CD14-positive monocyte (primary cell): ENCODE results near the gene PPRC1. TPM values are rescaled to one million over a fixed set of nuclear protein-coding genes. Genes with fewer than 3 reads are reported as not detected.

Experiments
- DNase-seq, 3 donors: peaks; one replicate each; pipeline ENCODE4 v3.0.0-alpha.2; 2011 to 2022
- H2AFZ ChIP-seq: 2 replicates; pipeline ENCODE4 v1.6.0; 2012; ENCODE audit warnings: mild to moderate bottlenecking, low read depth, low read length, inconsistent platforms; ENCODE audit not compliant: insufficient read depth, poor library complexity, severe bottlenecking
- H3K27ac ChIP-seq, 2 donors: 1 replicate in 1 of 2; 2 replicates in 1 of 2; pipeline ENCODE4 v1.5.1; 2012 to 2013; ENCODE audit warnings: low read length in 2 of 2, control low read depth in 1 of 2, inconsistent platforms in 1 of 2, low read depth in 1 of 2, mild to moderate bottlenecking in 1 of 2
- H3K27me3 ChIP-seq, 2 donors: one replicate each; pipeline versions ENCODE4 v1.6.0 to v1.6.1; 2011 to 2013; ENCODE audit warnings: low read length in 2 of 2; ENCODE audit not compliant: control insufficient read depth in 2 of 2, insufficient read depth in 2 of 2
- H3K36me3 ChIP-seq, 2 donors: replicated peaks in 1 of 2; 1 replicate in 1 of 2; 2 replicates in 1 of 2; pipeline versions ENCODE4 v1.5.1 to v1.6.1; 2012 to 2013; ENCODE audit warnings: low read length in 2 of 2, control low read depth in 1 of 2, inconsistent platforms in 1 of 2, mild to moderate bottlenecking in 1 of 2; ENCODE audit not compliant: insufficient read depth in 2 of 2, control insufficient read depth in 1 of 2
- H3K4me1 ChIP-seq, 2 donors: 1 replicate in 1 of 2; 2 replicates in 1 of 2; pipeline versions ENCODE4 v1.5.1 to v1.6.1; 2012 to 2013; ENCODE audit warnings: low read length in 2 of 2, control low read depth in 1 of 2, inconsistent platforms in 1 of 2, mild to moderate bottlenecking in 1 of 2, moderate library complexity in 1 of 2; ENCODE audit not compliant: insufficient read depth in 2 of 2, control insufficient read depth in 1 of 2
- H3K4me2 ChIP-seq: replicated peaks from 2 replicates; pipeline ENCODE3; 2012; ENCODE audit warnings: low read length, moderate library complexity, mild to moderate bottlenecking; ENCODE audit not compliant: poor library complexity, severe bottlenecking; ENCODE audit errors: extremely low read depth
- H3K4me3 ChIP-seq, 3 experiments: fragments of 200-600 bp in 1 of 3; sonication (generic) in 1 of 3; replicated peaks in 1 of 3; 1 replicate in 2 of 3; 2 replicates in 1 of 3; pipeline ENCODE4 v1.5.1; 2011 to 2013; ENCODE audit warnings: low read length in 3 of 3, mild to moderate bottlenecking in 3 of 3, control low read depth in 2 of 3, low read depth in 2 of 3, inconsistent platforms in 1 of 3, moderate library complexity in 1 of 3
- H3K79me2 ChIP-seq: 2 replicates; pipeline ENCODE4 v1.6.0; 2012; ENCODE audit warnings: mild to moderate bottlenecking, control low read depth, inconsistent platforms, low read length, moderate library complexity; ENCODE audit not compliant: insufficient read depth
- H3K9ac ChIP-seq: 2 replicates; pipeline ENCODE4 v1.6.0; 2017; ENCODE audit warnings: low read length, mild to moderate bottlenecking; ENCODE audit not compliant: insufficient read depth, poor library complexity, severe bottlenecking
- H3K9me3 ChIP-seq, 2 donors: replicated peaks in 1 of 2; 1 replicate in 1 of 2; 2 replicates in 1 of 2; pipeline versions ENCODE4 v1.5.1 to v1.6.1; 2012 to 2013; ENCODE audit warnings: low read length in 2 of 2, control low read depth in 1 of 2; ENCODE audit not compliant: control insufficient read depth in 1 of 2, insufficient read depth in 1 of 2
- H4K20me1 ChIP-seq: 2 replicates; pipeline ENCODE4 v1.6.0; 2012; ENCODE audit warnings: mild to moderate bottlenecking, low read length, control low read depth, moderate library complexity; ENCODE audit not compliant: insufficient read depth
- H3K27ac Mint-ChIP-seq, 7 donors: one replicate each; pipeline ENCODE4 v1.8.0; 2020; ENCODE audit warnings: mild to moderate bottlenecking in 7 of 7, mixed read lengths in 7 of 7, moderate library complexity in 6 of 7, inconsistent platforms in 2 of 7
- H3K27me3 Mint-ChIP-seq, 3 donors: one replicate each; pipeline ENCODE4 v1.8.0; 2021 to 2022; ENCODE audit warnings: low read depth in 3 of 3, mild to moderate bottlenecking in 3 of 3, mixed read lengths in 3 of 3, moderate library complexity in 3 of 3, inconsistent platforms in 1 of 3
- H3K36me3 Mint-ChIP-seq, 2 donors: one replicate each; pipeline ENCODE4 v1.8.0; 2020; ENCODE audit warnings: mixed read lengths in 2 of 2, inconsistent platforms in 1 of 2, mild to moderate bottlenecking in 1 of 2
- H3K4me1 Mint-ChIP-seq: one replicate; pipeline ENCODE4 v1.8.0; 2020; ENCODE audit warnings: mild to moderate bottlenecking, mixed read lengths
- H3K4me3 Mint-ChIP-seq, 2 donors: one replicate each; pipeline ENCODE4 v1.8.0; 2020; ENCODE audit warnings: mild to moderate bottlenecking in 2 of 2, mixed read lengths in 2 of 2, moderate library complexity in 1 of 2
- H3K9me3 Mint-ChIP-seq, 7 donors: one replicate each; pipeline ENCODE4 v1.8.0; 2020 to 2022; ENCODE audit warnings: mixed read lengths in 7 of 7, mild to moderate bottlenecking in 6 of 7, moderate library complexity in 6 of 7, inconsistent platforms in 2 of 7
- CTCF ChIP-seq: fragments of 200-600 bp; IDR thresholded peaks from one replicate; pipeline ENCODE4 v1.8.0; 2022; ENCODE audit warnings: antibody characterized with exemption, mild to moderate bottlenecking
- WGBS: methylation state at CpG from one replicate; pipeline ENCODE4 v1.1.5; 2013; ENCODE audit warnings: missing lambda C conversion rate; ENCODE audit not compliant: insufficient coverage; 5-methylcytosine and 5-hydroxymethylcytosine counted together
- intact Hi-C, 2 donors: fragments of 100-400 bp; cut with micrococcal nuclease; formaldehyde crosslinking; loops; one replicate each; pipeline versions ENCODE4 v1.15.0 to v1.15.1; 2023
- polyA plus RNA-seq, 3 donors: library from polyadenylated mRNA; depleted of rRNA in 1 of 3; unstranded in 2 of 3; stranded (reverse) in 1 of 3; fragments of 300-500 nt in 2 of 3; fragments of >200 nt in 1 of 3; fragmentation: Illumina TruSeq in 2 of 3; gene quantifications; 1 replicate in 2 of 3; 2 replicates in 1 of 3; pipeline ENCODE4 v1.2.3, GENCODE V29; 2012 to 2021
- small RNA-seq: library from RNA; depleted of rRNA; stranded (forward); fragments of <200 nt; gene quantifications from one replicate; pipeline ENCODE3, GENCODE V24; 2012; ENCODE audit warnings: low read depth; ENCODE audit not compliant: insufficient read length

The PPRC1 gene
- polyA plus RNA-seq, 3 donors, result 1.1 to 15.6 (median 2.5) TPM

DNA sequence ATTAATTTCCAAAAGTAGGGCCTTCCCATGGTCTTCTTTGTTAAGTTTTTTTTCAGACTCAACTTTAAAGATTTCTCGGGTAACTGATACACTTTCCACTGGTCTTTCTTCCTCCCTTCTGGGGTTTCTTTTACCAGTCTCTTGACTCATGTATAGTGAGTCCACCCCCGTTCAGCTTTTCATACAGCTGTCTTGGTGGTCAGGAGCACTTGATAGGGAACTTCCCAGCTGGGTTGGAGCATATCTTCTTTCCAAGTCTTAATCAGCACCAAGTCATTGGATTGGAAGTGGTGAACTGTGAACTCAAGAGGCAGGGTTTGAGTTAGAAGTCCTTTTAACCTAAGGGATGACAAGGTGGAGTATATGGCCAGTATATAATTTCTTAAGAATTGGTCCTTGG is 64.1 kb downstream of the PPRC1 start:
- Histone ChIP-seq H3K27me3 (no peaks in the 10 kb centered on the region), H3K36me3 (no peaks in the 10 kb centered on the region), H3K4me2 (no peak overlapping the region), H4K20me1 (no peaks in the 10 kb centered on the region), H3K4me3 (no peak overlapping the region), H3K9me3 (peaks cover 8 to 11% of the 10 kb centered on the region in 2 donors), H3K9ac (no peak overlapping the region), H2AFZ (no peak overlapping the region), H3K27ac (no peak overlapping the region), H3K4me1 (no peaks in the 10 kb centered on the region), H3K79me2 (no peaks in the 10 kb centered on the region)
- peaks cover 8% of the 10 kb centered on the region for H3K4me1 Mint-ChIP-seq
- intact Hi-C loops, result no loop called here
- H3K9me3 Mint-ChIP-seq, result peaks cover 4 to 11% (median 8%) of the 10 kb centered on the region in 7 donors
- no peak overlapping the region for H3K4me3 Mint-ChIP-seq
- no peak for DNase-seq
- TF ChIP-seq CTCF, result no peak
- 100% methylated on average over 1 of the region's 2 CpGs for WGBS
- H3K27me3 Mint-ChIP-seq, result peaks cover 2 to 5% (median 4%) of the 10 kb centered on the region in 3 donors
- no peak overlapping the region for H3K27ac Mint-ChIP-seq
- no peaks in the 10 kb centered on the region for H3K36me3 Mint-ChIP-seq

GRCh38 chr10:102198027-102198426 is 65.2 kb downstream of the PPRC1 start:
- Histone ChIP-seq H3K4me2 (no peak overlapping the region), H3K4me3 (no peak overlapping the region), H2AFZ (no peak overlapping the region), H3K79me2 (no peaks in the 10 kb centered on the region), H3K9me3 (no peaks in the 10 kb centered on the region), H3K4me1 (no peaks in the 10 kb centered on the region), H4K20me1 (no peaks in the 10 kb centered on the region), H3K27me3 (no peaks in the 10 kb centered on the region), H3K9ac (no peak overlapping the region), H3K36me3 (no peaks in the 10 kb centered on the region), H3K27ac (no peak overlapping the region)
- Mint-ChIP-seq H3K36me3 (no peaks in the 10 kb centered on the region), H3K27me3 (peaks cover 2 to 5% (median 4%) of the 10 kb centered on the region in 3 donors), H3K27ac (no peak overlapping the region), H3K4me1 (peaks cover 15% of the 10 kb centered on the region), H3K4me3 (no peak overlapping the region), H3K9me3 (peaks cover 0 to under 1% (median 0%) of the 10 kb centered on the region in 7 donors)
- DNase-seq, result no peak
- TF ChIP-seq CTCF, result no peak
- intact Hi-C loops, result no loop called here
- WGBS, result no CpG with 5 or more reads among the region's 2 CpGs

Small RNAs within 50 kb of the gene (small RNA-seq; reads per million reads assigned to genes)
- gene AL500527.1 (not detected), gene AL500527.2 (not detected)

Other genes starting within 250 kb of the PPRC1 start
- gene ARMH3, start 76.9 kb upstream of the PPRC1 start, polyA plus RNA-seq, result 10 to 100 TPM; 20.4 to 26.3 (median 22.1) TPM
- 10 to 100 TPM in 2 of 3 donors, 1 to 10 TPM in 1; 2.9 to 27.3 (median 23.6) TPM for gene HPS6, start 67.7 kb upstream of the PPRC1 start, polyA plus RNA-seq
- 100 to 1,000 TPM in 1 of 3 donors, 10 to 100 TPM in 1, 1 to 10 TPM in 1; 8.7 to 103 (median 21.9) TPM for gene LDB1, start 12.7 kb upstream of the PPRC1 start, polyA plus RNA-seq
- gene NOLC1, start 19.3 kb downstream of the PPRC1 start, polyA plus RNA-seq, result 10 to 100 TPM in 2 of 3 donors, 1 to 10 TPM in 1; 10.0 to 32.1 (median 19.3) TPM
- 1 to 10 TPM; 1.5 to 3.2 (median 2.2) TPM for gene ELOVL3, start 93.3 kb downstream of the PPRC1 start, polyA plus RNA-seq
- not detected for gene PITX3, start 108.5 kb downstream of the PPRC1 start, polyA plus RNA-seq
- 10 to 100 TPM in 2 of 3 donors, 1 to 10 TPM in 1; 4.2 to 17.4 (median 11.9) TPM for gene GBF1, start 112.5 kb downstream of the PPRC1 start, polyA plus RNA-seq